Stimulated activated effector memory CD8-positive, alpha-beta T cell treated with anti-CD3 and anti-CD28 coated beads, Interleukin-12 subunit alpha, Interleukin-12 subunit beta, amount 100 ng/mL, for 72 hours (primary cell): Measurements from ENCODE around the gene CALML6.
A peak's percentile ranks its signal among the peaks of the same experiment; 100 is the strongest.

Experiments
- ATAC-seq: fragments of 150-1000 bp; cut with Tn5 transposase; 2 replicates; pipeline ENCODE4 v1.10.0; 2021
- DNase-seq, 2 donors: peaks; one replicate each; pipeline ENCODE4 v3.0.0; 2021 to 2022; ENCODE audit warnings: low spot score in 2 of 2
- H3K27ac Mint-ChIP-seq: one replicate; pipeline ENCODE4 v1.8.0; 2022; ENCODE audit warnings: mild to moderate bottlenecking, mixed read lengths
- H3K36me3 Mint-ChIP-seq: one replicate; pipeline ENCODE4 v1.8.0; 2022; ENCODE audit warnings: mild to moderate bottlenecking, mixed read lengths
- H3K4me1 Mint-ChIP-seq: one replicate; pipeline ENCODE4 v1.8.0; 2022; ENCODE audit warnings: mixed read lengths
- H3K4me3 Mint-ChIP-seq: one replicate; pipeline ENCODE4 v1.8.0; 2022; ENCODE audit warnings: mild to moderate bottlenecking, mixed read lengths
- H3K9me3 Mint-ChIP-seq: one replicate; pipeline ENCODE4 v1.8.0; 2022; ENCODE audit warnings: mixed read lengths

CALML6 gene

GRCh38 chr1:1889090-1889750 is 25.8 kb upstream of the CALML6 start:
- peak overlapping the region; percentile 70 for H3K27ac Mint-ChIP-seq

GRCh38 chr1:1889847-1890505 is 25.1 kb upstream of the CALML6 start:
- H3K4me1 Mint-ChIP-seq, result peaks cover 51% of the 10 kb centered on the region
- ATAC-seq, result peak; percentile 59
- peak in 1 of 2 donors; percentile 75 for DNase-seq
- H3K9me3 Mint-ChIP-seq, result no peaks in the 10 kb centered on the region
- H3K36me3 Mint-ChIP-seq, result peaks cover 53% of the 10 kb centered on the region
- peak overlapping the region; percentile 74 for H3K4me3 Mint-ChIP-seq
- H3K27ac Mint-ChIP-seq, result peak overlapping the region; percentile 70

More at GRCh38 chr1:1889090-1889750, 25.8 kb upstream of the CALML6 start:
- DNase-seq, result no peak
- no peaks in the 10 kb centered on the region for H3K9me3 Mint-ChIP-seq
- peaks cover 44% of the 10 kb centered on the region for H3K4me1 Mint-ChIP-seq
- ATAC-seq, result no peak
- H3K36me3 Mint-ChIP-seq, result peaks cover 60% of the 10 kb centered on the region
- peak overlapping the region; percentile 74 for H3K4me3 Mint-ChIP-seq

GRCh38 chr1:1890506-1891348 is 24.3 kb upstream of the CALML6 start, which contains the start of gene GNB1:
TSS of gene GNB1 (minus strand) at chr1:1891087. CDS start at chr1:1825453, 65,634 bp downstream.
- Mint-ChIP-seq H3K36me3 (peaks cover 46% of the 10 kb centered on the region), H3K4me3 (peak within 1 kb of the TSS; percentile 84), H3K4me1 (peaks cover 55% of the 10 kb centered on the region), H3K27ac (peak within 1 kb of the TSS; percentile 94), H3K9me3 (no peaks in the 10 kb centered on the region)
- DNase-seq, result peak; percentile 92 to 94
- peak; percentile 84 for ATAC-seq

GRCh38 chr1:1891349-1892078 is 23.5 kb upstream of the CALML6 start:
- Mint-ChIP-seq H3K36me3 (peaks cover 38% of the 10 kb centered on the region), H3K27ac (peak overlapping the region; percentile 94), H3K4me3 (peak overlapping the region; percentile 84), H3K4me1 (peaks cover 50% of the 10 kb centered on the region), H3K9me3 (no peaks in the 10 kb centered on the region)
- ATAC-seq (peak; percentile 63), DNase-seq (peak in 1 of 2 donors; percentile 46)

GRCh38 chr1:1892079-1892762 is 22.8 kb upstream of the CALML6 start:
- DNase-seq (no peak), ATAC-seq (no peak)
- H3K36me3 Mint-ChIP-seq, result peaks cover 35% of the 10 kb centered on the region
- peak overlapping the region; percentile 84 for H3K4me3 Mint-ChIP-seq
- peaks cover 49% of the 10 kb centered on the region for H3K4me1 Mint-ChIP-seq
- H3K27ac Mint-ChIP-seq, result peak overlapping the region; percentile 94
- H3K9me3 Mint-ChIP-seq, result no peaks in the 10 kb centered on the region

- Mint-ChIP-seq H3K27ac (peak overlapping the region; percentile 94), H3K9me3 (no peaks in the 10 kb centered on the region), H3K4me3 (peak overlapping the region; percentile 84), H3K36me3 (peaks cover 32% of the 10 kb centered on the region), H3K4me1 (peaks cover 48% of the 10 kb centered on the region)
- ATAC-seq (no peak), DNase-seq (no peak)
Observed at GRCh38 chr1:1892763-1893120, 22.3 kb upstream of the CALML6 start.

GRCh38 chr1:1893291-1893985 is 21.6 kb upstream of the CALML6 start:
- Mint-ChIP-seq H3K36me3 (peaks cover 25% of the 10 kb centered on the region), H3K4me3 (peak overlapping the region; percentile 84)

GRCh38 chr1:1893997-1894353 is 21.1 kb upstream of the CALML6 start:
- Mint-ChIP-seq H3K4me3 (no peak overlapping the region), H3K36me3 (peaks cover 20% of the 10 kb centered on the region), H3K27ac (no peak overlapping the region), H3K9me3 (no peaks in the 10 kb centered on the region), H3K4me1 (peaks cover 36% of the 10 kb centered on the region)
- DNase-seq, result no peak
- no peak for ATAC-seq

More at GRCh38 chr1:1893291-1893985, 21.6 kb upstream of the CALML6 start:
- no peaks in the 10 kb centered on the region for H3K9me3 Mint-ChIP-seq
- DNase-seq (no peak), ATAC-seq (no peak)
- peak overlapping the region; percentile 94 for H3K27ac Mint-ChIP-seq
- peaks cover 41% of the 10 kb centered on the region for H3K4me1 Mint-ChIP-seq

- DNase-seq (no peak), ATAC-seq (no peak)
- Mint-ChIP-seq H3K4me1 (peaks cover 31% of the 10 kb centered on the region), H3K27ac (peak overlapping the region; percentile 74), H3K36me3 (peaks cover 15% of the 10 kb centered on the region), H3K9me3 (no peaks in the 10 kb centered on the region), H3K4me3 (peak overlapping the region; percentile 20)
Observed at GRCh38 chr1:1894354-1895059, 20.6 kb upstream of the CALML6 start.

GRCh38 chr1:1895060-1895418 is 20.0 kb upstream of the CALML6 start:
- Mint-ChIP-seq H3K4me3 (peak overlapping the region; percentile 20), H3K27ac (peak overlapping the region; percentile 74), H3K36me3 (peaks cover 13% of the 10 kb centered on the region), H3K4me1 (peaks cover 31% of the 10 kb centered on the region), H3K9me3 (no peaks in the 10 kb centered on the region)
- no peak for ATAC-seq
- no peak for DNase-seq

GRCh38 chr1:1895456-1896336 is 19.4 kb upstream of the CALML6 start:
- Mint-ChIP-seq H3K4me3 (no peak overlapping the region), H3K9me3 (no peaks in the 10 kb centered on the region), H3K4me1 (peaks cover 32% of the 10 kb centered on the region), H3K36me3 (peaks cover 13% of the 10 kb centered on the region), H3K27ac (no peak overlapping the region)
- DNase-seq (no peak), ATAC-seq (no peak)

- Mint-ChIP-seq H3K36me3 (no peaks in the 10 kb centered on the region), H3K9me3 (no peaks in the 10 kb centered on the region), H3K27ac (no peak overlapping the region), H3K4me3 (no peak overlapping the region), H3K4me1 (peaks cover 21% of the 10 kb centered on the region)
- DNase-seq, result no peak
- no peak for ATAC-seq
Observed at GRCh38 chr1:1898246-1898933, 16.7 kb upstream of the CALML6 start.
